Mucosa of stomach (tissue), 1 donor: ENCODE measurements around the gene ADARB1.

ENCODE experiments used
- H3K27me3 ChIP-seq: one replicate; pipeline ENCODE4 v1.7.0; 2013; ENCODE audit warnings: mild to moderate bottlenecking, low read length; ENCODE audit not compliant: control insufficient read depth, insufficient read depth
- H3K36me3 ChIP-seq: one replicate; pipeline ENCODE4 v1.7.0; 2013; ENCODE audit warnings: low read length; ENCODE audit not compliant: control insufficient read depth, insufficient read depth
- H3K4me1 ChIP-seq: one replicate; pipeline ENCODE4 v1.7.0; 2013; ENCODE audit warnings: mild to moderate bottlenecking, low read length; ENCODE audit not compliant: control insufficient read depth, insufficient read depth
- H3K4me3 ChIP-seq: one replicate; pipeline ENCODE4 v1.7.0; 2013; ENCODE audit warnings: low read length
- H3K9ac ChIP-seq: one replicate; pipeline ENCODE4 v1.7.0; 2013; ENCODE audit warnings: mild to moderate bottlenecking, low read length, moderate library complexity
- H3K9me3 ChIP-seq: one replicate; pipeline ENCODE4 v1.7.0; 2013; ENCODE audit warnings: mild to moderate bottlenecking, low read length, moderate library complexity; ENCODE audit not compliant: control insufficient read depth
- donor health status: Pancreatic carcinoma.

Gene ADARB1

GRCh38 chr21:45041984-45042663, 32.3 kb upstream of the ADARB1 start:
- no peaks in the 10 kb centered on the region for H3K9me3 ChIP-seq
- peaks cover 8% of the 10 kb centered on the region for H3K27me3 ChIP-seq
- no peaks in the 10 kb centered on the region for H3K4me1 ChIP-seq
- no peak overlapping the region for H3K4me3 ChIP-seq
- no peaks in the 10 kb centered on the region for H3K36me3 ChIP-seq
- no peak overlapping the region for H3K9ac ChIP-seq

DNA sequence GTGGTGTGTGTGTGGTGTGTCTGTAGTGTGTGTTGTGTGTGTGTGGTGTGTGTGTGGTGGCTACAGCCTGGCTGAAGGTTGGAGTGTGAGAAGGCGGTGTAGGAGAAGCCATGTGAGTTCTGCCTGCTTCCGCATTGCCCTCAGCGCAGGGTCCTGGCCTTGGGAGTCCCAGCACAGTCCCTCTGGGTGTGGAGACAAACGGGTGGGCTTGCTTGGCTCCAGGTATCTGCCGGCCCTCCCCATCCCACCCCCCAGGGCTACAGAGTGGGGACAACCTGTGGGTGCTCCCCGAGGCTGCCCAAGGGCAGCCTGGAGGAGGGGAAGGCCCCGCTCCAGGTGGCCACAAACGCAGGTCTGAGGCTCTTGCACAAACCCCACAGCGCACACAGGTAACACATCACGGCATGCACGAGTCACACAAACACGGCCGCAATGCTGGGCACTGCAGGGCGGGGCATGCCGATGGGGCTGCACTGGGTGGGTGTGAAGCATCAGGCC, 31.7 kb upstream of the ADARB1 start:
- Histone ChIP-seq H3K9me3 (no peaks in the 10 kb centered on the region), H3K4me1 (no peaks in the 10 kb centered on the region), H3K4me3 (no peak overlapping the region), H3K9ac (no peak overlapping the region), H3K36me3 (no peaks in the 10 kb centered on the region), H3K27me3 (peaks cover 8% of the 10 kb centered on the region)

DNA sequence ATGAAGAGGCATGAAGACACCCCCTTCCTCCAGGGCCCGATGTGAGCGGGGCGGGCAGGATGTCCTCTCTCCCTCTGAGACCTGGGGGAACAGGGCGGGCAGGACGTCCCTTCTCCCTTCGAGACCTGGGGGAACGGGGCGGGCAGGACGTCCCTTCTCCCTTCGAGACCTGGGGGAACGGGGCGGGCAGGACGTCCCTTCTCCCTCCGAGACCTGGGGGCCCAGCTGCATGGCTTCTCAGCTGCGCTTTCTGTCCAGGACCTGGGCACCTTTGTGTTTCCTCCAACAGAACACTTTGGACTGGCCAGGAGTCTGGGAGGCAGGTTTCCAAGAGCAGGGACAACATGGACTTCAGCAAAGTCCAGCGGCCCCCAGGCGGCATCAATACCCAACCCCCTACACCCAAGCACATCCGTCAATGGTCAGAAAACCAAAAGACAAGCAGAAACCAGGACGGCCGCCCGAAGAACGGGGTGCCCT, 30.8 kb upstream of the ADARB1 start:
- H3K4me1 ChIP-seq, result no peaks in the 10 kb centered on the region
- no peak overlapping the region for H3K4me3 ChIP-seq
- H3K9me3 ChIP-seq, result no peaks in the 10 kb centered on the region
- no peaks in the 10 kb centered on the region for H3K36me3 ChIP-seq
- peaks cover 8% of the 10 kb centered on the region for H3K27me3 ChIP-seq
- no peak overlapping the region for H3K9ac ChIP-seq

GRCh38 chr21:45045481-45045880, 28.9 kb upstream of the ADARB1 start:
- peaks cover 8% of the 10 kb centered on the region for H3K27me3 ChIP-seq
- H3K4me1 ChIP-seq, result no peaks in the 10 kb centered on the region
- H3K9me3 ChIP-seq, result no peaks in the 10 kb centered on the region
- no peaks in the 10 kb centered on the region for H3K36me3 ChIP-seq
- H3K4me3 ChIP-seq, result no peak overlapping the region
- H3K9ac ChIP-seq, result no peak overlapping the region

- no peaks in the 10 kb centered on the region for H3K4me1 ChIP-seq
Measured at GRCh38 chr21:45047257-45047656, 27.1 kb upstream of the ADARB1 start.

GRCh38 chr21:45048026-45048698, 26.2 kb upstream of the ADARB1 start:
- Histone ChIP-seq H3K36me3 (no peaks in the 10 kb centered on the region), H3K4me1 (peaks cover under 1% of the 10 kb centered on the region), H3K27me3 (peaks cover 8% of the 10 kb centered on the region), H3K4me3 (no peak overlapping the region), H3K9me3 (no peaks in the 10 kb centered on the region), H3K9ac (no peak overlapping the region)

More at GRCh38 chr21:45047257-45047656, 27.1 kb upstream of the ADARB1 start:
- no peak overlapping the region for H3K4me3 ChIP-seq
- H3K36me3 ChIP-seq, result no peaks in the 10 kb centered on the region
- H3K27me3 ChIP-seq, result peaks cover 8% of the 10 kb centered on the region
- no peak overlapping the region for H3K9ac ChIP-seq
- no peaks in the 10 kb centered on the region for H3K9me3 ChIP-seq

DNA sequence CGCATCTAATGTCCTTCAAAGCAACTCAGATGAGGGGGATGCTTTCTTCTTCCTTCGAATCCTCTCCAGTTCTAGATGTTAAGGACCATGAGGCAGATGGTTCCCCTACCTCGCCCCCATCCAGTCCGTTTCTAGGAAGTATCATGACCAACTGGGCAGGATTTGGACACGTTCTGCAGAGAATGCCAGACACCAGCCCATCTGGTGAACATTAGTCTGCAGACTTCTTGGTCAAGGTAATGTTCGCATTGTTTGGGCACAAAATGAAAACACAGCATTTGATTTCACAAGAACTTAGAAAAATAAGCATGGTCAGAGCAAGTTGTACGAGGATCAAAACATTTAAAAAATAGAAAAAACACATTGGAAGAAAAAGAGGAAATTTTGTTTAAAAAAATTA, 25.4 kb upstream of the ADARB1 start:
- H3K36me3 ChIP-seq, result no peaks in the 10 kb centered on the region
- no peak overlapping the region for H3K9ac ChIP-seq
- peaks cover 8% of the 10 kb centered on the region for H3K27me3 ChIP-seq
- H3K4me1 ChIP-seq, result peaks cover 9% of the 10 kb centered on the region
- no peaks in the 10 kb centered on the region for H3K9me3 ChIP-seq
- no peak overlapping the region for H3K4me3 ChIP-seq

- Histone ChIP-seq H3K9ac (no peak overlapping the region), H3K4me1 (peaks cover 17% of the 10 kb centered on the region)
Measured at GRCh38 chr21:45049714-45050344, 24.6 kb upstream of the ADARB1 start.

DNA sequence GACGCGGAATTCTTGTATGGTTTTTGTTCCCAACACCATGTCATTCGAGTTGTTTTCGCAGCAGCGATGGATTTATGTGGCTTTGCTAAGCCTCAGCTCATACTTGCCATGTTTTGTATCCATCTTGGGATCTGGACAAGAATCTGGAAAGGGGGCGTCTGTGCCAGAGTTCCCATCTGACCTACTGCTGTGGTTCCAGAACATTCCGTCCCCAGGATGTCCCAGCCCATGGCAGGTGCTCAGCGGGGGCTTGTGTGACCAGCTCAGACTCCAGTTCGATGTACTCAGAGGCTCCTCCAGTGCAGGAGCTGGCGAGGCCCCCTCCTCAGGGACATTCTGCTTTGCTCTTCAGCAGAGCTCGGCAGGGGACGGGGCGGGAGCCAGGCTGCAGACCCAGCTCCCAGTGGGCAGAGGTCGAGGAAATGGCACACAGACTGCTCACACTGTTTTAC, 24.0 kb upstream of the ADARB1 start:
- Histone ChIP-seq H3K9ac (no peak overlapping the region), H3K4me1 (peaks cover 18% of the 10 kb centered on the region), H3K9me3 (no peaks in the 10 kb centered on the region)

More at GRCh38 chr21:45049714-45050344, 24.6 kb upstream of the ADARB1 start:
- H3K9me3 ChIP-seq, result no peaks in the 10 kb centered on the region
- H3K27me3 ChIP-seq, result peaks cover 10% of the 10 kb centered on the region
- H3K36me3 ChIP-seq, result no peaks in the 10 kb centered on the region
- H3K4me3 ChIP-seq, result no peak overlapping the region

GRCh38 chr21:45050797-45051489, 23.4 kb upstream of the ADARB1 start:
- peaks cover 8% of the 10 kb centered on the region for H3K27me3 ChIP-seq
- peaks cover 18% of the 10 kb centered on the region for H3K4me1 ChIP-seq
- H3K9me3 ChIP-seq, result no peaks in the 10 kb centered on the region
- no peak overlapping the region for H3K4me3 ChIP-seq
- H3K36me3 ChIP-seq, result no peaks in the 10 kb centered on the region
- no peak overlapping the region for H3K9ac ChIP-seq

More for the DNA sequence above, 24.0 kb upstream of the ADARB1 start:
- Histone ChIP-seq H3K36me3 (no peaks in the 10 kb centered on the region), H3K4me3 (no peak overlapping the region), H3K27me3 (peaks cover 10% of the 10 kb centered on the region)

GRCh38 chr21:45051580-45052434, 22.6 kb upstream of the ADARB1 start:
- Histone ChIP-seq H3K4me3 (no peak overlapping the region), H3K4me1 (peaks cover 18% of the 10 kb centered on the region), H3K27me3 (peaks cover 8% of the 10 kb centered on the region), H3K36me3 (no peaks in the 10 kb centered on the region), H3K9me3 (no peaks in the 10 kb centered on the region), H3K9ac (no peak overlapping the region)
